C4-2B (cell line): ENCODE measurements around the gene PMPCB.

ENCODE experiments used
- CTCF ChIP-seq: fragments of 450-650 bp; conservative IDR thresholded peaks from 2 replicates; pipeline ENCODE4 v1.5.1; 2017; ENCODE audit warnings: mild to moderate bottlenecking
- ZFX ChIP-seq: fragments of 450-650 bp; IDR thresholded peaks from 2 replicates; pipeline ENCODE4 v1.6.1; 2017

- TF ChIP-seq CTCF, result no peak
- no peak for TF ChIP-seq ZFX
These were observed 51.2 kb downstream of the PMPCB start for GRCh38 chr7:103348452-103348851.
